Ascending aorta (tissue), 2 donors: ENCODE results near the gene ADH5. TPM values are rescaled to one million over a fixed set of nuclear protein-coding genes. Genes with fewer than 3 reads are reported as not detected.
"Not testable (repeated sequence)": the region's sequence is repeated elsewhere in the genome, so short reads cannot be mapped to it uniquely, and the experiment has no call there.

Experiments
- DNase-seq, 2 donors: peaks; one replicate each; pipeline ENCODE4 v3.0.0-alpha.2; 2019; ENCODE audit warnings: low spot score in 2 of 2
- H3K27ac ChIP-seq, 2 donors: fragments of 200-600 bp; sonication (generic); one replicate each; pipeline ENCODE4 v1.5.1; 2016 to 2017; ENCODE audit warnings: mild to moderate bottlenecking in 1 of 2
- H3K27me3 ChIP-seq: fragments of 200-600 bp; sonication (generic); one replicate; pipeline ENCODE4 v1.5.1; 2017
- H3K36me3 ChIP-seq, 2 donors: fragments of 200-600 bp; sonication (generic); one replicate each; pipeline ENCODE4 v1.5.1; 2016
- H3K4me1 ChIP-seq, 2 donors: fragments of 200-600 bp; sonication (generic); one replicate each; pipeline ENCODE4 v1.5.1; 2016 to 2017; ENCODE audit warnings: mild to moderate bottlenecking in 1 of 2
- H3K4me3 ChIP-seq, 2 donors: fragments of 200-600 bp; sonication (generic); one replicate each; pipeline ENCODE4 v1.5.1; 2016 to 2017; ENCODE audit warnings: mild to moderate bottlenecking in 1 of 2
- H3K9me3 ChIP-seq, 2 donors: fragments of 200-600 bp; sonication (generic); one replicate each; pipeline ENCODE4 v1.5.1; 2016
- intact Hi-C: fragments of 100-400 bp; cut with DNase I; formaldehyde crosslinking; loops from one replicate; pipeline ENCODE4 v1.15.1; 2023
- total RNA-seq: library from RNA; depleted of rRNA; stranded (reverse); fragments of >200 nt; gene quantifications from one replicate; pipeline ENCODE4 v1.1.0, GENCODE V29; 2016
- TF ChIP-seq, protein P1 (sequence below), 3 experiments: fragments of 200-600 bp in 2 of 3; fragments of 450-650 bp in 1 of 3; sonication (generic) in 2 of 3; IDR thresholded peaks; one replicate each; pipeline ENCODE4 v1.5.1; 2016 to 2019; ENCODE audit warnings: antibody characterized with exemption in 3 of 3, mild to moderate bottlenecking in 1 of 3, moderate library complexity in 1 of 3

ADH5 gene
- total RNA-seq, 1 donor from 2014 or later = 93.4 TPM

DNA sequence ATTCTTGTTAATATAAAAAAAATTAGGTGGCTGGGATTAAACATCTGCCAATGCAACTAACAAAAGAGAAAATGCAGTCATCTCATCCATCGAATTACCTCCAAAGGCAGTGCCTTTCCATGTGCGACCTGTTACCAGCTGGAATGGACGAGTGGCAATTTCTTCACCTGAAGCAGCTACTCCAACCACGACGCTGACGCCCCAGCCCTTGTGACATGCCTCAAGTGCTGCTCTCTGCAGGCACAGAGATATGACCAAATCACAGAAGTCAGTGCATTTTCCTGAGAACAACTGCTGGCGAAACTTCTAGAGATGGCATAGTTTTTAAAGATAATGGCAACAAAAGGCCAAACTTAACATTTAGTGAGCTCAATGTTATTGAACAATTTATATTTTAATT lies 13.8 kb downstream of the ADH5 start:
- TF ChIP-seq, protein P1, sequence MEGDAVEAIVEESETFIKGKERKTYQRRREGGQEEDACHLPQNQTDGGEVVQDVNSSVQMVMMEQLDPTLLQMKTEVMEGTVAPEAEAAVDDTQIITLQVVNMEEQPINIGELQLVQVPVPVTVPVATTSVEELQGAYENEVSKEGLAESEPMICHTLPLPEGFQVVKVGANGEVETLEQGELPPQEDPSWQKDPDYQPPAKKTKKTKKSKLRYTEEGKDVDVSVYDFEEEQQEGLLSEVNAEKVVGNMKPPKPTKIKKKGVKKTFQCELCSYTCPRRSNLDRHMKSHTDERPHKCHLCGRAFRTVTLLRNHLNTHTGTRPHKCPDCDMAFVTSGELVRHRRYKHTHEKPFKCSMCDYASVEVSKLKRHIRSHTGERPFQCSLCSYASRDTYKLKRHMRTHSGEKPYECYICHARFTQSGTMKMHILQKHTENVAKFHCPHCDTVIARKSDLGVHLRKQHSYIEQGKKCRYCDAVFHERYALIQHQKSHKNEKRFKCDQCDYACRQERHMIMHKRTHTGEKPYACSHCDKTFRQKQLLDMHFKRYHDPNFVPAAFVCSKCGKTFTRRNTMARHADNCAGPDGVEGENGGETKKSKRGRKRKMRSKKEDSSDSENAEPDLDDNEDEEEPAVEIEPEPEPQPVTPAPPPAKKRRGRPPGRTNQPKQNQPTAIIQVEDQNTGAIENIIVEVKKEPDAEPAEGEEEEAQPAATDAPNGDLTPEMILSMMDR (IDR thresholded peaks at IDR 0.05) = no peak
- no peaks in the 10 kb centered on the region for H3K9me3 ChIP-seq
- intact Hi-C loops = no loop called here
- H3K36me3 ChIP-seq = peaks cover 70 to 88% of the 10 kb centered on the region in 2 donors
- no peak overlapping the region for H3K4me3 ChIP-seq
- no peak for DNase-seq
- no peaks in the 10 kb centered on the region for H3K27me3 ChIP-seq
- H3K4me1 ChIP-seq = no peaks in the 10 kb centered on the region
- H3K27ac ChIP-seq = no peak overlapping the region

- Histone ChIP-seq H3K9me3 (no peaks in the 10 kb centered on the region), H3K36me3 (peaks cover 60 to 69% of the 10 kb centered on the region in 2 donors), H3K4me1 (no peaks in the 10 kb centered on the region), H3K4me3 (no peak overlapping the region), H3K27ac (no peak overlapping the region), H3K27me3 (no peaks in the 10 kb centered on the region)
- intact Hi-C loops = no loop called here
- TF ChIP-seq, protein P1 (IDR thresholded peaks at IDR 0.05) = no peak
- no peak for DNase-seq
These were observed 17.4 kb downstream of the ADH5 start for GRCh38 chr4:99071159-99071558.

GRCh38 chr4:99067617-99068016 lies 21.0 kb downstream of the ADH5 start:
- H3K4me3 ChIP-seq = no peak overlapping the region
- H3K9me3 ChIP-seq = no peaks in the 10 kb centered on the region
- TF ChIP-seq, protein P1 (IDR thresholded peaks at IDR 0.05) = no peak
- H3K36me3 ChIP-seq = peaks cover 27 to 48% of the 10 kb centered on the region in 2 donors
- DNase-seq = no peak
- H3K27ac ChIP-seq = peak overlapping the region in 1 of 2 donors; percentile 29
- no peaks in the 10 kb centered on the region for H3K27me3 ChIP-seq
- intact Hi-C loops = no loop called here
- no peaks in the 10 kb centered on the region for H3K4me1 ChIP-seq

GRCh38 chr4:99065521-99065920 lies 23.1 kb downstream of the ADH5 start:
- H3K27ac ChIP-seq, H3K9me3 ChIP-seq, intact Hi-C loops, H3K4me1 ChIP-seq, DNase-seq, H3K27me3 ChIP-seq, H3K4me3 ChIP-seq: not testable (repeated sequence)
- peaks cover 13 to 41% of the 10 kb centered on the region in 2 donors for H3K36me3 ChIP-seq

GRCh38 chr4:99062120-99062519 lies 26.5 kb downstream of the ADH5 start:
- intact Hi-C loops = no loop called here
- TF ChIP-seq, protein P1 (IDR thresholded peaks at IDR 0.05) = no peak
- no peaks in the 10 kb centered on the region for H3K27me3 ChIP-seq
- H3K27ac ChIP-seq = peak overlapping the region in 1 of 2 donors; percentile 8
- H3K4me1 ChIP-seq = peaks cover 0 to 2% of the 10 kb centered on the region in 2 donors
- peaks cover 14 to 54% of the 10 kb centered on the region in 2 donors for H3K36me3 ChIP-seq
- no peak for DNase-seq
- H3K4me3 ChIP-seq = no peak overlapping the region
- H3K9me3 ChIP-seq = no peaks in the 10 kb centered on the region

DNA sequence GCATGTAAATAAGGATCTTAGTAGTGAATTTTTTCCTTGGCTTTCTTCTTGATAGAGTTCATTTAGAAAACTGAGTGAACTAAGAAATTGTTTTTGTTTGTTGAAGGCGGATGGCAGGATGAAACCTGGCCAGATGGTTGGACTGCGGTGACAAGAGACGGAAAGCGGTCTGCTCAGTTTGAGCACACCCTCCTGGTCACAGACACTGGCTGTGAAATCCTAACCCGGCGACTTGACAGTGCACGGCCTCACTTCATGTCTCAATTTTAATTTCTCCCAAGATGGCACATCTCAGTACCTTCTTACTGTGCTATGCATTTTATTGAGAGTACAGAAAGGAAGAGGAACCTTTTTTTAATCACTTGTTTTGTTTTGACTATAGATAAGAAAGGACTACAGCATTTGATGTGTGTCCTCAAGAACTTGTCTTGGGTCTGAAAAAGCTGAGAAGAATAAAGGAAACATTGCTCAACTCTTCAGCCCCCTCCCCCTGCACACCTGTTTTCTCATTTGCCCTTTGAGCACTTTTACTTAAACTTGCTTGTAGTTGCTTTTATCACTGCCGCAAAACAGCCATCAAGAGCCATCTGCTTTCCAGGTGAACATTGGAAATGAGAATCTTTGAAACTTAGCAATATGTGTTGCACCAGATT lies 27.4 kb downstream of the ADH5 start:
- Histone ChIP-seq H3K27me3 (no peaks in the 10 kb centered on the region), H3K36me3 (peaks cover 14 to 49% of the 10 kb centered on the region in 2 donors), H3K27ac (peak overlapping the region; percentile 32 to 47), H3K4me1 (peaks cover 0 to 7% of the 10 kb centered on the region in 2 donors), H3K9me3 (no peaks in the 10 kb centered on the region), H3K4me3 (no peak overlapping the region)
- no peak for DNase-seq
- intact Hi-C loops = loop anchor here (2.0 kb wide), 1 partner anchor 28 kb away; the partner anchor contains the start of gene ADH5
- TF ChIP-seq, protein P1 (IDR thresholded peaks at IDR 0.05) = no peak
